ENCODE results near the gene DDX21. TPM values are rescaled to one million over a fixed set of nuclear protein-coding genes. Genes with fewer than 3 reads are reported as not detected.
"Not testable (repeated sequence)": the region's sequence is repeated elsewhere in the genome, so short reads cannot be mapped to it uniquely, and the experiment has no call there.

DDX21 gene
- 100 to 1,000 TPM; 187 to 192 TPM for total RNA-seq

DNA sequence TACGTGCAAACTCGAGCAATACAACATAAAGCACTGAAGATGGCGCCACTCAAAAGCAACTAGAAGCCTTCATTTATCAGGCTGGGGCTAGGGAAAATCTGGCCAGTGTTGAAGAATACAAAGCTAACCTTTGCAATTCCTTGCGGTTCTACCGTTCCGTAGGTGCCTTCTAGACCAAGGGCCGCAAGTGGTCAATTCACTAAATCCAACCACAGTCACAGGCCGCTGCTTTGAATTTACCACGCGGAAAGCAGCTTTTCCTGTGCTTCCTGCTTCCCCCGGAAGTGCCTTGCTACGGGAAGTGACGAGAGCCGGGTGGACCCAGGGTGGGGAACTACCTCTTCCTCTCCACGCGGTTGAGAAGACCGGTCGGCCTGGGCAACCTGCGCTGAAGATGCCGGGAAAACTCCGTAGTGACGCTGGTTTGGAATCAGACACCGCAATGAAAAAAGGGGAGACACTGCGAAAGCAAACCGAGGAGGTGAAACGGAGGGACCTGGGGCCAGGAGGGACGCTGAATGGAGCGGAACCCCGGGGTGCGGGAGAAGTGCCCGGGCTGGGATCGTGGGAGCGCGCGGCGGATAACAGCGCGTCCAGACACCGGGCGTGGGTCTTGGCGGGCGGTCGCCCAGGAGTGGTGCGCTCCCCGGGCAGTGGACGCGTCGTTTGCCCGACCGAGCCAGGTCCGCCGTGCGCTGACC, at the start of gene DDX21:
Gene DDX21 (plus strand): TSS at position 339 of the 701 bp plus-strand sequence. CDS start 56 bp downstream, at position 395.
- Mint-ChIP-seq H3K9me3 (ENCODE audit: low read depth) (no peaks in the 10 kb centered on the region), H3K4me3 (peak within 1 kb of the TSS; percentile 98), H3K27ac (peak within 1 kb of the TSS; percentile 100), H3K27me3 (no peaks in the 10 kb centered on the region), H3K36me3 (ENCODE audit: low read depth) (peaks cover 53% of the 10 kb centered on the region), H3K4me1 (peaks cover 35% of the 10 kb centered on the region)
- POLR2A ChIA-PET = interaction anchor here (0.6 to 2.6 kb wide), 12 partner anchors 14 to 363 kb away, joined by 3 to 21 read pairs (median 4); partner anchors contain the start of genes DDX50 and STOX1
- CTCF ChIA-PET = interaction anchor here (0.7 to 2.4 kb wide), 17 partner anchors 9 to 238 kb away, joined by 3 to 13 read pairs (median 4); partner anchors contain the start of gene KIFBP
- intact Hi-C loops (cut with DNase I, micrococcal nuclease) = loop anchor here (1.0 to 2.0 kb wide), 13 partner anchors 32 to 623 kb away; partner anchors contain the start of genes SUPV3L1 (in 2 of the 2), VPS26A (in 2 of the 2), CCAR1 (in 1 of the 2) and DDX50 (in 1 of the 2)
- DNase-seq (peak; percentile 94), ATAC-seq (peak; percentile 85)

DNA sequence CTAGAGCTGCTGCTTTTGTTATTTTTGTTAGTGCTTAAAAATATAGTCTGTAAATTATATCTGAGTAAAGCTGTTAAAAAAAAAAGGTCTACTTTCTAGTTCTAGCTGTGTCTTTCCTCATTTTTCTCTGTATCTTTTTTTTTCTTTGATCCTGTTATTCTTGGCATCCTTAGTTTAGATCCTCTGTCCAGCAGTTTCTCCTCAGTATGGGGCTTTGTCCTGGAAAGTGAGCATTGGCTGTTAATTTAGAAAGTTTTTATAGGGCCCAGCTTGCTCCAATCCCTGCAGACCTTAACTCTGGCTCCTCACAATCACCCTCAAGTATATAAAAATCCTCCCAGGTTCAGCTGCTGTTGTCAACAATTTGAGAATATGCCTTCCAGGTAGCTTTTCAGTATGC, 31.4 kb upstream of the DDX21 start:
- DNase-seq (no peak), ATAC-seq (no peak)
- Mint-ChIP-seq H3K27ac (no peak overlapping the region), H3K4me3 (no peak overlapping the region), H3K4me1 (peaks cover 2% of the 10 kb centered on the region), H3K36me3 (ENCODE audit: low read depth) (peaks cover 35% of the 10 kb centered on the region), H3K9me3 (ENCODE audit: low read depth) (no peaks in the 10 kb centered on the region), H3K27me3 (no peaks in the 10 kb centered on the region)
- ChIA-PET POLR2A (no interaction called here), CTCF (interaction anchor here (1.0 kb wide), 1 partner anchor 17 kb away, joined by 3 read pairs; no protein-coding TSS in a partner anchor)
- intact Hi-C loops (cut with DNase I, micrococcal nuclease) = no loop called here

DNA sequence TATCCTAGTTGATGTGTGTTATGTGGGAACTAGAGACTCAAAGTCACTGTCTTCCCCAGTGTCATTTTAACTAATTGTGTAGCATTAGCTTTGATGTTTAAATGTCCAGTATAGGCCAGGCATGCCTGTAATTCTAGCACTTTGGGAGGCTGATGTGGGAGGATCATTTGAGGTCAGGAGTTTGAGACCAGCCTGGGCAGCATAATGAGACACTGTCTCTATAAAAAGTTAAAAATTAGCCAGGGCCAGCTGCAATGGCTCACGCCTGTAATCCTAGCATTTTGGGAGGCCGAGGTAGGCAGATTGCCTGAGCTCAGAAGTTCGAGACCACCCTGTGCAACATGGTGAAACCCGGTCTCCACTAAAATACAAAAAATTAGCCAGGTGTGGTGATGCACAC, 30.5 kb upstream of the DDX21 start:
- POLR2A ChIA-PET = no interaction called here
- Mint-ChIP-seq H3K9me3 (ENCODE audit: low read depth) (no peaks in the 10 kb centered on the region), H3K36me3 (ENCODE audit: low read depth) (peaks cover 33% of the 10 kb centered on the region), H3K27ac (no peak overlapping the region), H3K27me3 (no peaks in the 10 kb centered on the region), H3K4me3 (no peak overlapping the region), H3K4me1 (peaks cover 2% of the 10 kb centered on the region)
- intact Hi-C loops (cut with DNase I, micrococcal nuclease) = no loop called here
- ATAC-seq = no peak
- DNase-seq = no peak
- CTCF ChIA-PET = interaction anchor here (1.0 kb wide), 1 partner anchor 18 kb away, joined by 3 read pairs; no protein-coding TSS in a partner anchor

DNA sequence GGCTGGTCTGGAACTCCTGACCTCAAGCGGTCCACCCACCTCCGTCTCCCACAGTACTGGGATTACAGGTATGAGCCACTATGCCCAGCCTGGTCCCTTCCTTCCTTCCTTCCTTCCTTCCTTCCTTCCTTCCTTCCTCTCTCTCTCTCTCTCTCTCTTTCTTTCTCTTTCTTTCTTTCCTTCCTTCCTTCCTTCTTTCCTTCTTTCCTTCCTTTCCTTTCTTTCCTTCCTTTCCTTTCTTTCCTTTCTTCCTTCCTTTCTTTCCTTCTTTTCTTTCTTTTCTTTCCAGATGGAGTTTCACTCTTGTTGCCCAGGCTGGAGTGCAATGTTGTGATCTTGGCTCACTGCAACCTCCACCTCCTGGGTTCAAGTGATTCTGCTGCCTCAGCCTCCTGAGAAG, 26.8 kb upstream of the DDX21 start:
- intact Hi-C loops (cut with DNase I, micrococcal nuclease); H3K27me3 Mint-ChIP-seq; H3K9me3 Mint-ChIP-seq (ENCODE audit: low read depth); DNase-seq; POLR2A ChIA-PET; CTCF ChIA-PET; H3K4me1 Mint-ChIP-seq; H3K4me3 Mint-ChIP-seq; ATAC-seq: not testable (repeated sequence)
- Mint-ChIP-seq H3K27ac (peak overlapping the region; percentile 2), H3K36me3 (ENCODE audit: low read depth) (peaks cover 39% of the 10 kb centered on the region)

DNA sequence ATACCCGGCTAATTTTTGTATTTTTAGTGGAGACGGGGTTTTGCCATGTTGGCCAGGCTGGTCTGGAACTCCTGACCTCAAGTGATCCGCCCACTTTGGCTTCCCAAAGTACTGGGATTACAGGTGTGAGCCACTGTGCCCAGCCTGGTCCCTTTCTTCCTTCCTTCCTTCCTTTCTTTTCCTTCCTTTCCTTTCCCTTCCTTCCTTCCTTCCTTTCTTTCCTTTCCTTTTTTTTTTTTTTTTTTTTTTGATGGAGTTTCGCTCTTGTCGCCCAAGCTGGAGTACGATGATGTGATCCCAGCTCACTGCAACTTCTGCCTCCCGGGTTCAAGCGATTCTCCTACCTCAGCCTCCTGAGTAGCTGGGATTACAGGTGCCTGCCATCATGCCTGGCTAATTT, 26.1 kb upstream of the DDX21 start:
- H3K9me3 Mint-ChIP-seq (ENCODE audit: low read depth); H3K27ac Mint-ChIP-seq; H3K4me1 Mint-ChIP-seq; intact Hi-C loops (cut with DNase I, micrococcal nuclease); CTCF ChIA-PET; H3K27me3 Mint-ChIP-seq; DNase-seq; ATAC-seq; POLR2A ChIA-PET; H3K4me3 Mint-ChIP-seq: not testable (repeated sequence)
- H3K36me3 Mint-ChIP-seq (ENCODE audit: low read depth) = peaks cover 35% of the 10 kb centered on the region

GRCh38 chr10:68932860-68933259, 23.1 kb upstream of the DDX21 start:
- Mint-ChIP-seq H3K4me1 (peaks cover 13% of the 10 kb centered on the region), H3K36me3 (ENCODE audit: low read depth) (peaks cover 38% of the 10 kb centered on the region)
- H3K27ac Mint-ChIP-seq; H3K4me3 Mint-ChIP-seq; ATAC-seq; H3K9me3 Mint-ChIP-seq (ENCODE audit: low read depth); intact Hi-C loops (cut with DNase I, micrococcal nuclease); DNase-seq; H3K27me3 Mint-ChIP-seq: not testable (repeated sequence)
- CTCF ChIA-PET = interaction anchor here (0.6 kb wide), 1 partner anchor 220 kb away, joined by 3 read pairs; no protein-coding TSS in a partner anchor
- POLR2A ChIA-PET = interaction anchor here (1.2 kb wide), 1 partner anchor 23 kb away, joined by 4 read pairs; the partner anchor contains the start of gene DDX21

DNA sequence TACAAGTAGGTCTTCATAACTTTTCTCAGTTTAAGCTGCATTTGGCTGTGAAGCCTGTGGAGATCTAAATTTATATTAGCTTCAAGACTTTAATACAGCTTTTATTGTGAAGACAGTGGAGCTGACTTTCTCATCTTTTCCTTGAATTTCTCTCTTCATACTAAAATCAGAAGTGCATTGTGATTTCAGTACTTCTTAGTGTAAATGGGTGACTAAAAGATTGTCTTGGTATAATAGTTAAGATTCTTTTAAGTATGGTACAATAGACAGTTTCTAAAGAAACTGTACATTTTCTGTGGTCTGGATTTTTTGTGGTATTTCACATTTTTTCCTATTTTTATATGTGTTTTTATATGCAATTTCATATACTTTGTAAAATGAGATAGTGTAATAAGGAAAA, 21.0 kb upstream of the DDX21 start:
- CTCF ChIA-PET = interaction anchor here (0.5 kb wide), 1 partner anchor 518 kb away, joined by 3 read pairs; no protein-coding TSS in a partner anchor

GRCh38 chr10:68938117-68938516, 17.9 kb upstream of the DDX21 start:
- DNase-seq (no peak), ATAC-seq (no peak)
- H3K36me3 Mint-ChIP-seq (ENCODE audit: low read depth) = peaks cover 31% of the 10 kb centered on the region
- CTCF ChIA-PET = interaction anchor here (1.6 kb wide), 1 partner anchor 18 kb away, joined by 4 read pairs; the partner anchor contains the start of gene DDX21
- intact Hi-C loops (cut with DNase I, micrococcal nuclease) = no loop called here
- no peaks in the 10 kb centered on the region for H3K27me3 Mint-ChIP-seq
- peak overlapping the region; percentile 0 for H3K27ac Mint-ChIP-seq
- no peaks in the 10 kb centered on the region for H3K9me3 Mint-ChIP-seq (ENCODE audit: low read depth)
- POLR2A ChIA-PET = no interaction called here
- no peak overlapping the region for H3K4me3 Mint-ChIP-seq
- peaks cover 13% of the 10 kb centered on the region for H3K4me1 Mint-ChIP-seq

More for the DNA sequence above, 21.0 kb upstream of the DDX21 start:
- intact Hi-C loops (cut with DNase I, micrococcal nuclease) = no loop called here
- no peak overlapping the region for H3K27ac Mint-ChIP-seq
- POLR2A ChIA-PET = interaction anchor here (0.7 kb wide), 1 partner anchor 20 kb away, joined by 4 read pairs; no protein-coding TSS in a partner anchor
- H3K4me1 Mint-ChIP-seq = peaks cover 13% of the 10 kb centered on the region
- H3K4me3 Mint-ChIP-seq = no peak overlapping the region
- ATAC-seq (peak; percentile 78), DNase-seq (no peak)
- peaks cover 42% of the 10 kb centered on the region for H3K36me3 Mint-ChIP-seq (ENCODE audit: low read depth)
- no peaks in the 10 kb centered on the region for H3K9me3 Mint-ChIP-seq (ENCODE audit: low read depth)
- no peaks in the 10 kb centered on the region for H3K27me3 Mint-ChIP-seq

GRCh38 chr10:68938884-68939283, 17.1 kb upstream of the DDX21 start:
- Mint-ChIP-seq H3K27me3 (no peaks in the 10 kb centered on the region), H3K9me3 (ENCODE audit: low read depth) (no peaks in the 10 kb centered on the region), H3K27ac (no peak overlapping the region), H3K4me1 (peaks cover 13% of the 10 kb centered on the region), H3K36me3 (ENCODE audit: low read depth) (peaks cover 33% of the 10 kb centered on the region), H3K4me3 (no peak overlapping the region)
- ChIA-PET POLR2A (no interaction called here), CTCF (interaction anchor here (1.6 kb wide), 1 partner anchor 17 kb away, joined by 4 read pairs; the partner anchor contains the start of gene DDX21)
- intact Hi-C loops (cut with DNase I, micrococcal nuclease) = no loop called here
- ATAC-seq (no peak), DNase-seq (no peak)

- POLR2A ChIA-PET = interaction anchor here (0.6 kb wide), 1 partner anchor 58 kb away, joined by 6 read pairs; no protein-coding TSS in a partner anchor
- not testable (repeated sequence) for H3K27me3 Mint-ChIP-seq
These were observed 15.1 kb upstream of the DDX21 start for GRCh38 chr10:68940917-68941316.

GRCh38 chr10:68950598-68950997, 5.4 kb upstream of the DDX21 start:
- ChIA-PET CTCF (no interaction called here), POLR2A (no interaction called here)
- DNase-seq = no peak
- intact Hi-C loops (cut with DNase I, micrococcal nuclease) = no loop called here
- no peak for ATAC-seq
- peaks cover 9% of the 10 kb centered on the region for H3K4me1 Mint-ChIP-seq
- H3K27me3 Mint-ChIP-seq = no peaks in the 10 kb centered on the region
- peaks cover 28% of the 10 kb centered on the region for H3K36me3 Mint-ChIP-seq (ENCODE audit: low read depth)
- no peak overlapping the region for H3K4me3 Mint-ChIP-seq
- H3K27ac Mint-ChIP-seq = no peak overlapping the region
- no peaks in the 10 kb centered on the region for H3K9me3 Mint-ChIP-seq (ENCODE audit: low read depth)

More at GRCh38 chr10:68940917-68941316, 15.1 kb upstream of the DDX21 start:
- DNase-seq; H3K4me1 Mint-ChIP-seq; H3K4me3 Mint-ChIP-seq; H3K27ac Mint-ChIP-seq; intact Hi-C loops (cut with DNase I, micrococcal nuclease); H3K9me3 Mint-ChIP-seq (ENCODE audit: low read depth); ATAC-seq: not testable (repeated sequence)
- peaks cover 34% of the 10 kb centered on the region for H3K36me3 Mint-ChIP-seq (ENCODE audit: low read depth)
- CTCF ChIA-PET = interaction anchor here (2.3 kb wide), 1 partner anchor 15 kb away, joined by 9 read pairs; the partner anchor contains the start of gene DDX21

Measured in activated CD4-positive, alpha-beta T cell treated with anti-CD3 and anti-CD28 coated beads for 36 hours (primary cell).